Kidney epithelial cell (primary cell): ENCODE measurements around the gene KCNIP4. TPM values are rescaled to one million over a fixed set of nuclear protein-coding genes. Genes with fewer than 3 reads are reported as not detected.

Experiments
- DNase-seq: peaks from one replicate; pipeline ENCODE4 v3.0.0-alpha.2; 2010; ENCODE audit warnings: low read depth
- H3K27me3 ChIP-seq: 2 replicates; pipeline ENCODE4 v1.6.0; 2011; ENCODE audit warnings: low read length; ENCODE audit not compliant: control insufficient read depth, insufficient read depth
- H3K36me3 ChIP-seq: 2 replicates; pipeline ENCODE4 v1.5.1; 2011; ENCODE audit warnings: low read length; ENCODE audit not compliant: control insufficient read depth, insufficient read depth
- H3K4me3 ChIP-seq: 2 replicates; pipeline ENCODE4 v1.5.1; 2011; ENCODE audit warnings: low read depth, mild to moderate bottlenecking, control low read depth, low read length
- total RNA-seq: library from RNA; depleted of rRNA; stranded (reverse); fragments of >200 nt; gene quantifications from 2 replicates; pipeline ENCODE4 v1.2.3, GENCODE V29; 2015
- TF ChIP-seq, protein P1 (sequence below): IDR thresholded peaks from 2 replicates; pipeline ENCODE4 v1.5.1; 2011; ENCODE audit warnings: mild to moderate bottlenecking, moderate library complexity, low read length, control low read depth, inconsistent platforms; ENCODE audit not compliant: insufficient read depth, poor library complexity, severe bottlenecking

KCNIP4 gene
- total RNA-seq, 1 donor from 2014 or later: 5.5 TPM

DNA sequence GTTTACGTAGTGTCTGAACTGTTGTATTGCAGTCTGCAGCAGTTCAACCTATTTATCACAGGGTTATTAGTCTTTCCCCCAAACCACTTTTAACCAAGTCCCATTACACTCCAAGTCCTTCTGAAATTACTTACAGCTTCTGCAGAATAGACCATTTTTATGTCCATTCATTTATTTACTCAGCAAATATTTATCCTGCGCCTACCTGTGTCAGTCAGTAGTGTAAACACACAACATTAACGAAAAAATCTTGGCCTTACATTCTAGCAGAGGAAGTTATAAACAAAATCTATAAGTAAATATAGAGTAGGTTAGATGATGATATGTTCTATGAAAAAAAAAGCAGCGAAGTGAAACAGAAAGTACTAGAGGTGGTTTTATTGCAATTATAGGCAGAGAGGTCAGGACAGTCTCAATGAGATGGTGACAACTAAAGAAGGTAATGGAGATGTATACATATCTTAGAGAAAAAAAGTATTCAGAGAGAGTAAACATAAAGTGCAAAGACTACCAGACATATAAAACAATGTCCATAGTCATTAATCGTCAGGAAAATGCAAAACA lies 534.7 kb downstream of the KCNIP4 start:
- no peak for DNase-seq
- Histone ChIP-seq H3K27me3 (no peaks in the 10 kb centered on the region), H3K36me3 (no peaks in the 10 kb centered on the region), H3K4me3 (no peak overlapping the region)
- TF ChIP-seq, protein P1, sequence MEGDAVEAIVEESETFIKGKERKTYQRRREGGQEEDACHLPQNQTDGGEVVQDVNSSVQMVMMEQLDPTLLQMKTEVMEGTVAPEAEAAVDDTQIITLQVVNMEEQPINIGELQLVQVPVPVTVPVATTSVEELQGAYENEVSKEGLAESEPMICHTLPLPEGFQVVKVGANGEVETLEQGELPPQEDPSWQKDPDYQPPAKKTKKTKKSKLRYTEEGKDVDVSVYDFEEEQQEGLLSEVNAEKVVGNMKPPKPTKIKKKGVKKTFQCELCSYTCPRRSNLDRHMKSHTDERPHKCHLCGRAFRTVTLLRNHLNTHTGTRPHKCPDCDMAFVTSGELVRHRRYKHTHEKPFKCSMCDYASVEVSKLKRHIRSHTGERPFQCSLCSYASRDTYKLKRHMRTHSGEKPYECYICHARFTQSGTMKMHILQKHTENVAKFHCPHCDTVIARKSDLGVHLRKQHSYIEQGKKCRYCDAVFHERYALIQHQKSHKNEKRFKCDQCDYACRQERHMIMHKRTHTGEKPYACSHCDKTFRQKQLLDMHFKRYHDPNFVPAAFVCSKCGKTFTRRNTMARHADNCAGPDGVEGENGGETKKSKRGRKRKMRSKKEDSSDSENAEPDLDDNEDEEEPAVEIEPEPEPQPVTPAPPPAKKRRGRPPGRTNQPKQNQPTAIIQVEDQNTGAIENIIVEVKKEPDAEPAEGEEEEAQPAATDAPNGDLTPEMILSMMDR: no peak

DNA sequence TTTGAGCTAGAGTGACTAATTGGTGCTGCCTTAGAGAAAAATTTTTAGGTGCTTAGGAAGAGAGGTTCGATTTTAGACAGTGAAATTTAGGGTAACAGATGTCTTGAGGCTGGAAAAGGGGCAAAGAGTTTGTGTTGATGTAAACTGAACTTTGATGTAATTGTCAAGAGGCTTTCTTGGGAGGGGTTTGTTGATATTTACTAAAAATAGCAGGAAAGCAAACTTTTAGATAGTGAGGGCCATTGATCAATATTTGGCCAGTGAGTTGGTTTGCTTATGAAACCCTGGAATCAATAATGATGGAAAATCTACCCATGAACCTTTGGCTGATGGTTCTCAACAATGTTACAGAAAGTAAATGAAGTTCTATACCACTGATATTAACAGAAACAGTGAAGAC lies 537.5 kb downstream of the KCNIP4 start:
- Histone ChIP-seq H3K36me3 (no peaks in the 10 kb centered on the region), H3K4me3 (no peak overlapping the region), H3K27me3 (no peaks in the 10 kb centered on the region)
- TF ChIP-seq, protein P1: no peak
- no peak for DNase-seq

DNA sequence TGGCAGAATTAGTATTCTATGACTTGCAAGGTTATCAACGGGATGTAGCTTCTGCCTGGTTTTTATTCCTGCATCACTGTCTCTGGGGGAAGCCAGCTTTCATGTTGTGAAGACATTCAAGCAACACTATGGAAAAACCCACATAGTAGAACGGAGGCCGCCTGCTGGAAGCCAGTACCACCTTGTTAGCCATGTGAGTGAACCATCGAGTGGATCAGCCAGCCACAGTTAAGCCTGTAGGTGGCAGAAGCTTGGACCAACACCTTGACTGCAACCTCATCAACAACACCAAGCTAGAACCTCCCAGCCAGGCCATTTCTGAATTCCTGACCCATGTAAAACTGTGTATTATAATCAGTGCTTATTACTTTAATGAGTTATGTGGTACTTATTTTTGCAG lies 538.2 kb downstream of the KCNIP4 start:
- DNase-seq: no peak
- H3K27me3 ChIP-seq: no peaks in the 10 kb centered on the region
- no peak overlapping the region for H3K4me3 ChIP-seq
- no peaks in the 10 kb centered on the region for H3K36me3 ChIP-seq
- TF ChIP-seq, protein P1: no peak

DNA sequence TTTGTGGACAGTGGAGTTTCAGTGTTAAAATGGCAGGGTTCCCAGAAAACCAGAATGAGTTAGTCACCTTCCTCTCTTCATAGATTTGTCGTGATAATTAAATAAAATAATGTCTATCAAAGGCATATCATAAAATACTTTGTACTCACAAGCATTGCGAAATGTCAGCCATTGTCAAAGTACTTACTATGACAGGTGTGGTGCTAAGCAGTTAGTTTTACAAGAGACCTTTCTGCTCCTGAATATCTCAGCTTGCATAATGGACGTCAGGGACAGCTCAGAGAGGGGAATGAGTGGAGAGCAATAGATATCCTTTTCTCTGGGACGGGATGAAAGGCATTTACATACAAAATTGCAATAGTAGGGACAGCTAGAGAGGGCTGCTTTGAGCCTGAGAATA lies 560.9 kb downstream of the KCNIP4 start:
- no peak overlapping the region for H3K4me3 ChIP-seq
- no peak for DNase-seq

DNA sequence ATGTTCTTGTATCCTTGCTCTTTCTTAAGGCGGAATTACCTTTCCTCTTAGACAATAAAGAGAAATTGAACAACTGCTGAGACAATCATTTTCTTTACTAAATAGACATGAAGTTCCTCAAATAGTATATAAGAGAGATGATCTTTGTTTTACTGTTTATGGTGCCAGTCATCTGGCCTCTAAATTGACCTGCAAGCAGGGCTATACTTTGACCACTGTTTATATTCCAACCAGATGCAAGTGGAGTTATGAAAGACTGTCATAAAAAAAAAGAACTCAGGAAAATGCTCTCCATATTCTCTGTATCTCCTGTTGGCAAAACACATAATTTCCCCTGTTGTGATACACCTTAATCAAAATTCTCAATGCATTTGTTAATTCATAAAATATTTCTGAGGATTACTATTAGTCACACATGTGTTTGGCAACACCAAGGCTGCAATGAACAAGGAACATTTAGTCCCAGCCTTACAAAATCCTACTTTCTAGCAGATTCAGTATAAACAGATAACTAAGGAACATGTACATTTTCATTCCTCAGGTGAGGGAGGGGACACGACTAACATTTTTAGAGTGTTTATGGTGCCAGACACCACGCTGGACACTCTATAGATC lies 562.3 kb downstream of the KCNIP4 start:
- TF ChIP-seq, protein P1: no peak
- Histone ChIP-seq H3K36me3 (no peaks in the 10 kb centered on the region), H3K4me3 (no peak overlapping the region), H3K27me3 (no peaks in the 10 kb centered on the region)
- DNase-seq: no peak

More for the DNA sequence above, 560.9 kb downstream of the KCNIP4 start:
- TF ChIP-seq, protein P1: no peak
- no peaks in the 10 kb centered on the region for H3K27me3 ChIP-seq
- H3K36me3 ChIP-seq: no peaks in the 10 kb centered on the region

DNA sequence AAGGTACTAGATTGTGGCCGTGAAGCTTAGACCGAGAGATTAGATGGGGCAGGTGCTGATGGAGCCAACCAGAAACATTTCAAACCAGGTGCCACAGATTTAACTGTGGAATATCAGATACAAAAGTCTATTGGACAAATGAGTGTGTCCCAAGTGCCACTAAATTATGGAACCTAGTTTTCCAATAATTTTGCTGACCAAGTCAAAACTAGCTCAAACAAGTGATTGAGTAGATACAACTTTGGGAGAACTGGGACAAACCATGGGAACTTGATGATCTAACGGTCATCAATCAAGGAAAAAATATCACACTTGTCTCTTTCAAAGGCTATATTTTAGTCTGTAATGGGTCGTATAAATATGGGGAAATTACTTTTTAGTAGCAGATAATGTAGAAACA lies 562.9 kb downstream of the KCNIP4 start:
- Histone ChIP-seq H3K36me3 (no peaks in the 10 kb centered on the region), H3K4me3 (no peak overlapping the region), H3K27me3 (no peaks in the 10 kb centered on the region)
- TF ChIP-seq, protein P1: no peak
- no peak for DNase-seq
